Measurements from ENCODE around the gene ARHGDIB. TPM values are rescaled to one million over a fixed set of nuclear protein-coding genes. Genes with fewer than 3 reads are reported as not detected.
A peak's percentile ranks its signal among the peaks of the same experiment; 100 is the strongest.

The ARHGDIB gene
- total RNA-seq, 1 donor from 2014 or later, result 56.0 TPM

GRCh38 chr12:14986449-14986848, 25.0 kb upstream of the ARHGDIB start:
- no peak for ATAC-seq
- intact Hi-C loops (cut with micrococcal nuclease), result no loop called here
- DNase-seq, result no peak

- ATAC-seq, result no peak
- no peak for DNase-seq
- intact Hi-C loops (cut with micrococcal nuclease), result no loop called here
Measured at GRCh38 chr12:14984766-14985285, 23.4 kb upstream of the ARHGDIB start.

DNA sequence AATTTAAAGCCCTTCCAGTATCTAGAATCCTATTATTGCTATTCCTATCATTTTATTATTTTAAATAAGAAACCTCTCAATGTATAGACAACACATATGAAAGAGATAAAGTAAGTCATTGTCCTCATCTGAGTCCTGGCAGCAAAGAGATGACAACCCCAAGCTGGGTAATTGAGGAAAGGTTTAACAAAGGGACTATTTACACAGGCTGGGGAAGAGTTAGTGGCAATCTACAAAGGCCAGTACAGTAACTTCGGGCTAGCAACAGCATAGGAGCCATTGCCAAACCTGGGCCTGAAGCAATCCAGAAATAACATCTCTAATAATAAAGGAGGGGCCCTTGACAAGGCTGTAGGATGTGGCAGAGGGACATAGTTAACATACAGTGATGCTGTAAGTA, 22.6 kb upstream of the ARHGDIB start:
- intact Hi-C loops (cut with micrococcal nuclease), result no loop called here
- DNase-seq (no peak), ATAC-seq (no peak)

DNA sequence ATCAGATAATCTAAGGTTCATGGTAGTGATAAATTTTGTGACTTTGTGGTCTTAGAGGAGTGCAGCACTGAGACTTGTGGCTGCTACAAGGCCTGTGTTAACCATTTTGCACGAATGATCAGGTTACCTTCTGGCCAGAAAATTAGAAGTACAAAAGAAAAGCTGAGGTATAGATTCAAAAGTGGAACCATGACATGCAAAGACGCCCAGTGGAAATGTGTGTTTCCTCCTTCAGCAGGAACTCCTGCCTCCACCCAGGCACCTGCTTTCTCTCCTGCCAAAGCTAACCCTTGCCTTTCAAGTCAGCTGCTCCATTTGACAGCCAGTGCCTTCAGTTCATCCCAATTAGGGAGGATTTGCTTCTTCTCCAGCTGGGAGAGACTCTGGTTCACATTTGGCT, 21.6 kb upstream of the ARHGDIB start:
- intact Hi-C loops (cut with micrococcal nuclease), result no loop called here
- no peak for ATAC-seq

DNA sequence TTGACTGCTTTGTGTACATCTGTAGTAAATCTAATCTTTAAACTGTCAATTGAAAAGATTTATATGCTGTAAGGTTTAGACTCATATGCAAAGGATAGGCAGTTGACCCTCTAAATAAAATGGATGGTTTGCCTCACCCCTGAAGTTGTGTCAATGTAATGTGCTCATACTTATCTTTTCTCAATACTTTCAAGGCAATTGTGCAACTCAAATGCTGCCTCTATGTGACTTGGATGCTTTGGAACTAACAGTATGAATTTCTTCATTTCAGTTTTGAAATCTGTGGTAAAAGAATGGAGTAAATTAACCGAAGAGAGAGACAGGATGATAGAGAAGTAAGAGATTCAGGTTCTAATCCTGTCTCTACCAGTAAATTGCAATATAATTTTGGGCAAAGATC, 21.2 kb upstream of the ARHGDIB start:
- intact Hi-C loops (cut with micrococcal nuclease), result no loop called here
- no peak for ATAC-seq
- DNase-seq, result no peak

More for the DNA sequence above, 21.6 kb upstream of the ARHGDIB start:
- DNase-seq, result no peak

GRCh38 chr12:14981049-14981448, 19.6 kb upstream of the ARHGDIB start:
- ATAC-seq (peak; percentile 35), DNase-seq (no peak)
- intact Hi-C loops (cut with micrococcal nuclease), result no loop called here

DNA sequence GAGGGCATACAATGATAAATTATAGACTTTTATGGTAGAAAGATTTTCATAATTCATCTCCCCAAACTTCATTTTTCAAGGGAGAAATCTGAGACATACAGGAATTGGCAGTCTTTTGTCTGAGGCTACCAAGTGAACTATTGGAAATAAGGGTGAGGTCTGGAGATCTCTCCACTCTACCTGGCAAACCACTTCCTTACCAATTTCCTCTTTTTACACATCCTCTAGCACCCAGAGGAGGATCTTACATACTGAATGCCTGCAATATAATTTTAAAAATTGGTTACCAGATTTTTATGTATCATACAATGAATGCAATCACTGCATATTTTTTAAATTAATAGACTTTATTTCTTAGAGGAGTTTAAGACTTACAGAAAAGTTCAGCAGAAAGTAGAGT, 18.1 kb upstream of the ARHGDIB start:
- intact Hi-C loops (cut with micrococcal nuclease), result no loop called here
- ATAC-seq (no peak), DNase-seq (no peak)

DNA sequence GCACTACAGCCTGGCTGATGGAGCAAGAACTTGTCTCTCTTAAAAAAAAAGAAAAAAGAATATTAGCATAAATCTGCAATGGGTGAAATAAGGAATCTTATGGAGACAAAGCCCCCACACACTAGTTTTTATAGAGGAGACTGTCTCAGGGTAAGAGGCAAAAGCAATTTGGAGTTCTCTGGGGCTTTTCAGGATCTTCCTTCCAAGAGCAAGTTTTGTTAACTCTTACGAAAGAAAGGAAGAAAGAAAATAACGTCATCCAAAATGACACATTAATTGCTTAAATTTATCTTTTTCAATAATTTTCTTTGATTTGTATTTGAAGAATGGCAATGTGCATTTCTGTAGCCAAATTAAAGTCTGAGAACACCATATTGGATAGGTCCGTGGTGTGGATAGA, 15.3 kb upstream of the ARHGDIB start:
- intact Hi-C loops (cut with micrococcal nuclease), result no loop called here
- ATAC-seq (no peak), DNase-seq (no peak)

DNA sequence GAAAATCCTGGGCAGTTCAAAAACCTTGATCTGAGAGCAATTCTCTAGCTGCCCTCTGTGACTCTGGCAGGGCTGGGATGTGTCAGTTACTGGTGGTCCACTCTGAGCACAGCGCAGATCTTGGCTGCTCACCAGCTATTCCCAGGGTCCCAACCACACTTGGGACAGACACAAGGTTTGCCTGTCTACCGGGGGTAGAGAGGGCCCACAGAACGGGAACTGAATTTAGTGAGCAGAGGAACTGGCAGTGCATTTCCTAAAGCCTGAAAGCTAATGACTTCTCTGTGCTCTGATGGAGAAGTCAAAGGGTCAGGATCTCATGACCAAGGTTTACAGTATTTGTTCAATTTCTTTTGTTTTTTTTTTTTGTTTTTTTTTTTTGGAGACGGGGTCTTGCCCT, 14.1 kb upstream of the ARHGDIB start:
- intact Hi-C loops (cut with micrococcal nuclease), result no loop called here

GRCh38 chr12:14974633-14975032, 13.2 kb upstream of the ARHGDIB start:
- intact Hi-C loops (cut with micrococcal nuclease), result no loop called here
- no peak for DNase-seq
- no peak for ATAC-seq

More for the DNA sequence above, 14.1 kb upstream of the ARHGDIB start:
- DNase-seq (no peak), ATAC-seq (no peak)

- intact Hi-C loops (cut with micrococcal nuclease), result no loop called here
- DNase-seq (no peak), ATAC-seq (no peak)
Measured at GRCh38 chr12:14972816-14973215, 11.4 kb upstream of the ARHGDIB start, which contains the start of gene PDE6H. Gene PDE6H, plus strand, starts transcription at chr12:14973042. Its CDS starts 4,971 bp downstream, at chr12:14978013.

DNA sequence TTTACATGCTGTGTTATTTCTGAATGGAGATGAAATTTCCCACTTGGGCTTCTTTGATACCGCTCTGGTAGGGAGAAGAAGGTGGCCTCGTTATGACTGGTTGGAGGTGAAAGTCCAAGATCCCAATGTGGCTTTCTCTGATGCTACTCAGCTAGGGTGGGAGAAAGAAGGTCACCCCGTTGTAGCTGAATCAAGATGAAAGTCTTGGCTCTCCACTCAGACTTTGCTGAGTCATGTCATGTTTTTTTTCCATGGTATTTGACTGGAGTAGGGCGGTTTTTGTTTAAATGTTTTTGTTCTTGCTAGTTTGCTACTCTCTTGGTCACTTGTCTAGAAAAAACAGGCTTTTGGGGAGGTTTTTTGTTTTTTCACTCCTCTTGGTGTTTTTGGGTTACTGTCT, 9.1 kb upstream of the ARHGDIB start:
- intact Hi-C loops (cut with micrococcal nuclease), result no loop called here
- DNase-seq (no peak), ATAC-seq (no peak)

GRCh38 chr12:14968478-14968877, 7.1 kb upstream of the ARHGDIB start:
- intact Hi-C loops (cut with micrococcal nuclease), result no loop called here
- DNase-seq, result no peak
- ATAC-seq, result no peak

DNA sequence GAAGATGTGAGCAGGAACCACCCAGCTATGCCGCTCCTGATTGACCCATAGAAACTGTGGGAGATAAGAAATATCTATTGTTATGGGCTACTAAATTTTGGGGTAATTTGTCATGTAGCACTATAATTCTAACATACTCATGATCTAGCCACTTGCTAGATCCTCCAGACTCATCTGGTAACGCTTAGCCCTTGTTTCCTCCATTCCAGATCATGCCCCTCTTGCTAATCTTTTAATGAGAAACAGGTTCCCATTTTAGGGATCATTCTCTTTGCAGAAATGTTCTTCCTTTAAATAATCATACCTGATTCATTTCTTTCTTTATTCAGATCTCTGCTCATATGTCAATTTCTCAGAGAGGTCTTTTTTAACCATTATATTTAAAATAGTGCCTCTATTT, 3.8 kb upstream of the ARHGDIB start:
- ATAC-seq (no peak), DNase-seq (no peak)
- intact Hi-C loops (cut with micrococcal nuclease), result no loop called here

GRCh38 chr12:14964406-14964805, 3.0 kb upstream of the ARHGDIB start:
- ATAC-seq (no peak), DNase-seq (no peak)
- intact Hi-C loops (cut with micrococcal nuclease), result no loop called here

GRCh38 chr12:14963520-14963919, 2.1 kb upstream of the ARHGDIB start:
- no peak for ATAC-seq
- intact Hi-C loops (cut with micrococcal nuclease), result no loop called here
- DNase-seq, result no peak

DNA sequence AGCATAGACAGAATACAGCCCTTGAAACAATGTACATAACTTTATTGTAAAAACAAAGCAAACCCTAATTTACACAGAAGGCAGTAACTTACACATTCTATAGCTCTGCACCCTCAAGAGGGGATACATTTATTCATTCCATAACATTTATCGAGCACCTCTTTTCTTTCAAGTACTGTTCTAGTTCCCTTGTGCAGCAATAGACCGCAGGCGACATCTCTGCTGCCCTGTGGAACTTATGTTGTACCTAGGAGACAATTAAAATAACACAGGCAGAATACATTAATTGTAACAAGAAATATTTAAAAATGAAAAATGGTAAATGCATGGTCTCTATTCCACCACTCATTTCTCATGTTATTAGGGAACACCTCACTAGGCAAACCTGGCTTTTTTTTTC, 1.4 kb upstream of the ARHGDIB start:
- ATAC-seq (no peak), DNase-seq (no peak)
- intact Hi-C loops (cut with micrococcal nuclease), result no loop called here

- intact Hi-C loops (cut with micrococcal nuclease), result no loop called here
- ATAC-seq, result no peak
- no peak for DNase-seq
Measured at GRCh38 chr12:14962153-14962539, 745 bp upstream of the ARHGDIB start.

DNA sequence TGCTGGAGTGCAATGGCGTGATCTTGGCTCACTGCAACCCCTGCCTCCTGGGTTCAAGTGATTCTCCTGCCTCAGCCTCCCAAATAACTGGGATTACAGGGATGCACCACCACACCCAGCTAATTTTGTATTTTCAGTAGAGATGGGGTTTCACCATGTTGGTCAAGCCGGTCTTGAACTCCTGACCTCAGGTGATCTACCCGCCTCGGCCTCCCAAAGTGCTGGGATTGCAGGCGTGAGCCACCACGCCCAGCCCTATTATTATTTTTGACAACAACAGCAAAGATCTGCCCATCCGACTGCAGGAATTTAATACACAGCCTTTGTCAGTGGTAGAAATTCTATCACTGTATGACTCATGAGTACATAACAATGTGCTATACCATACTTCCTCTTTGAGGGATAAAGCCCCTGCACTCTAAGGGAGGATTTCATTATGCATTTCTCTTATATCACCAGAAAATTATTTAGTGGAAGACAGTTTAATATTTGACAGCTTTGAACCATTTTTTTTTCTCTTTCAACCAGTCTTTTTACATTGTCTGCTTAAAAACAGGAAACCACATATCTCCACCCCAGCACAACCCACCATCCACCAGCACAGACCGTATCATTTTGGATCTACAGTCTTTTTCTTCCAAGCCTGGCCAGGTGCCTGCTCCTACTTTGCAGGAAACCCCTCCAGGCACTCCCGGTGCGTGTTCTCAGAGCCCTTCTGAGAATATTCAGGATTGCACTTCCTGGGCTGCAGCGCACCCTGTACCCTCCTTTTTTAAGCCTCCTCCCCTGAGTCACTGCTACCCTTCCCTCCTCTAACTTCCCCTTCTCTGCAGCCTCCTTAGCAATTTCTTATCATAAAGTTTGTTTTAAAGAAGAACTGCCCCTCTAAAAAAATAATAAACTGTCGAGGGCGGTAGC, 594 bp downstream of the ARHGDIB start:
- intact Hi-C loops (cut with micrococcal nuclease), result no loop called here
- DNase-seq (peak; percentile 52), ATAC-seq (peak; percentile 80)

DNA sequence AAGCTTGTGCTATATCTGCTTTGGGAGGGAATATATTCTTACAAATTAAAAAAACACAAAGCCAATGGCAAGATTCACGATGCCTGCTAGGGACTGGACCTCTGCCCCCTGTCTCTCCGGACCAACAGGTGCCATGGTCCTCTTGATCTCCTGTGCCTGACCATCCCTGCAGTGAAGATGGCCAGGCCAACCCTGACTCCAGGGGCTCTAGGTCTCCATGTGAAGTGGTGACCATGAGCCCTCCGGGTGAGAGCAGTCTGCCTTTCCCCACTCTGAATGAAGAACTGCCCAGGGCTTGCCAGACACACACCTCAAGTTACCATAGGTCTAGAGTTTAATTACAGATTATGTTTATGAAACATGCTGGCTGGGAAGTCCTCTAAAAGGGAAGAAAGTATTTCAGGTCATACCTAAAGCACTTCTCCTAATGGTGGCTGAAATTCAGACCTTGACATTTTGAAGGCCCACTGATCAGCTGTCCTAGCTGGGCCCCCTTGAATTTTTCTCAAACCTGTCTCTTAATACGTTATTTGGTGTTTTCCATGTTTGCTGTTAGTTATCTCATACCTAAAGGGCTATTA, 1.4 kb downstream of the ARHGDIB start:
- intact Hi-C loops (cut with micrococcal nuclease), result no loop called here
- ATAC-seq, result no peak

DNA sequence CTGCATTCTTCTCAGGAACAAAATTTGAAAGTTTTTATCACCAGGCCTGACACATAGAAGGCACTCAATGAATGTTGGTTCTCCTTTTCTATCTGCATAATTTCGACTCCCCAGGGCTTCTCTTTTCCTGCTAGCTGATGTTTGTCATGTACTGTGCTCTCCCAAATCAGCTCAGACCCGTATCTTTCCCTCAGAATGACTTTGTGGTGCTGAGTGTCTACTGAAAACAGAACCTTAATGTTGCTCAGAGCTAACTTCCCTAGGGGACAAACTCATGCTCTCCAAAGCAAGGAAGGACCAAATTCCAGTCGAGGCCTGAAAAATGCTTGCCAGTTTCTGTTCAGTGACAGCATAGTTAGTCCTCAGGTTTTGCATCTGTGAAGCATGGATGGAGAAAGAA, 1.9 kb downstream of the ARHGDIB start:
- intact Hi-C loops (cut with micrococcal nuclease), result no loop called here
- DNase-seq (no peak), ATAC-seq (peak; percentile 39)

More for the DNA sequence above, 1.4 kb downstream of the ARHGDIB start:
- no peak for DNase-seq

All from left ventricle myocardium superior (tissue), 1 donor.